Stomach smooth muscle (tissue), 2 donors: ENCODE data around the gene IL1RL1.

Experiments used
- H3K27ac ChIP-seq: one replicate; pipeline ENCODE4 v1.7.0; 2013; ENCODE audit warnings: mild to moderate bottlenecking, low read length, inconsistent platforms
- H3K27me3 ChIP-seq, 2 donors: one replicate each; pipeline ENCODE4 v1.7.0; 2013; ENCODE audit warnings: low read length in 2 of 2; ENCODE audit not compliant: insufficient read depth in 2 of 2, control insufficient read depth in 1 of 2
- H3K36me3 ChIP-seq, 2 donors: one replicate each; pipeline ENCODE4 v1.7.0; 2013; ENCODE audit warnings: low read length in 2 of 2; ENCODE audit not compliant: control insufficient read depth in 2 of 2, insufficient read depth in 2 of 2
- H3K4me1 ChIP-seq: one replicate; pipeline ENCODE4 v1.7.0; 2013; ENCODE audit warnings: low read length; ENCODE audit not compliant: control insufficient read depth, insufficient read depth
- H3K4me3 ChIP-seq, 2 donors: one replicate each; pipeline ENCODE4 v1.7.0; 2013; ENCODE audit warnings: low read length in 2 of 2
- H3K9ac ChIP-seq, 2 donors: one replicate each; pipeline ENCODE4 v1.7.0; 2013; ENCODE audit warnings: low read length in 2 of 2, mild to moderate bottlenecking in 1 of 2
- H3K9me3 ChIP-seq, 2 donors: one replicate each; pipeline ENCODE4 v1.7.0; 2013; ENCODE audit warnings: low read length in 2 of 2; ENCODE audit not compliant: control insufficient read depth in 2 of 2
- donor health status: healthy.
- donor health status: Pancreatic carcinoma.

IL1RL1 gene

GRCh38 chr2:102310964-102311640, at the start of gene IL1RL1:
Gene IL1RL1, plus strand, starts transcription at chr2:102311563. Its CDS starts 26,702 bp downstream, at chr2:102338265.
- H3K9me3 ChIP-seq = no peaks in the 10 kb centered on the region
- H3K27ac ChIP-seq = no peak within 1 kb of the TSS
- H3K36me3 ChIP-seq = no peaks in the 10 kb centered on the region
- H3K4me3 ChIP-seq = no peak within 1 kb of the TSS
- H3K27me3 ChIP-seq = peaks cover 0 to 2% of the 10 kb centered on the region in 2 donors
- H3K9ac ChIP-seq = no peak within 1 kb of the TSS
- H3K4me1 ChIP-seq = no peaks in the 10 kb centered on the region

GRCh38 chr2:102262216-102263129, 48.9 kb upstream of the IL1RL1 start:
- Histone ChIP-seq H3K27me3 (peaks cover 2 to 6% of the 10 kb centered on the region in 2 donors), H3K9ac (no peak overlapping the region), H3K4me1 (no peaks in the 10 kb centered on the region), H3K27ac (no peak overlapping the region), H3K36me3 (no peaks in the 10 kb centered on the region), H3K9me3 (no peaks in the 10 kb centered on the region), H3K4me3 (no peak overlapping the region)

GRCh38 chr2:102264952-102265351, 46.4 kb upstream of the IL1RL1 start:
- Histone ChIP-seq H3K36me3 (no peaks in the 10 kb centered on the region), H3K9ac (no peak overlapping the region), H3K27me3 (peaks cover 0 to 6% of the 10 kb centered on the region in 2 donors), H3K27ac (no peak overlapping the region), H3K4me3 (no peak overlapping the region), H3K9me3 (no peaks in the 10 kb centered on the region), H3K4me1 (no peaks in the 10 kb centered on the region)

- no peaks in the 10 kb centered on the region for H3K4me1 ChIP-seq
- no peaks in the 10 kb centered on the region for H3K9me3 ChIP-seq
- no peak overlapping the region for H3K27ac ChIP-seq
- H3K36me3 ChIP-seq = no peaks in the 10 kb centered on the region
- no peak overlapping the region for H3K4me3 ChIP-seq
- H3K9ac ChIP-seq = no peak overlapping the region
- peaks cover 0 to 8% of the 10 kb centered on the region in 2 donors for H3K27me3 ChIP-seq
These were observed 45.2 kb upstream of the IL1RL1 start for GRCh38 chr2:102266204-102266603.

GRCh38 chr2:102267774-102268173, 43.6 kb upstream of the IL1RL1 start:
- no peak overlapping the region for H3K27ac ChIP-seq
- no peak overlapping the region for H3K9ac ChIP-seq
- no peaks in the 10 kb centered on the region for H3K4me1 ChIP-seq
- no peaks in the 10 kb centered on the region for H3K36me3 ChIP-seq
- no peaks in the 10 kb centered on the region for H3K9me3 ChIP-seq
- H3K27me3 ChIP-seq = peaks cover 0 to 6% of the 10 kb centered on the region in 2 donors
- H3K4me3 ChIP-seq = no peak overlapping the region

- Histone ChIP-seq H3K27ac (no peak overlapping the region), H3K4me3 (no peak overlapping the region), H3K4me1 (no peaks in the 10 kb centered on the region), H3K9me3 (no peaks in the 10 kb centered on the region), H3K36me3 (no peaks in the 10 kb centered on the region), H3K27me3 (peaks cover 0 to 6% of the 10 kb centered on the region in 2 donors), H3K9ac (no peak overlapping the region)
These were observed 42.7 kb upstream of the IL1RL1 start for GRCh38 chr2:102268510-102269199.

GRCh38 chr2:102269200-102269524, 42.2 kb upstream of the IL1RL1 start:
- H3K4me3 ChIP-seq = no peak overlapping the region
- no peak overlapping the region for H3K27ac ChIP-seq
- H3K9ac ChIP-seq = no peak overlapping the region
- H3K27me3 ChIP-seq = peaks cover 0 to 6% of the 10 kb centered on the region in 2 donors
- no peaks in the 10 kb centered on the region for H3K9me3 ChIP-seq
- no peaks in the 10 kb centered on the region for H3K36me3 ChIP-seq
- H3K4me1 ChIP-seq = no peaks in the 10 kb centered on the region

- Histone ChIP-seq H3K9ac (no peak overlapping the region), H3K27ac (no peak overlapping the region)
These were observed 39.5 kb upstream of the IL1RL1 start for GRCh38 chr2:102271844-102272243.

GRCh38 chr2:102273619-102274211, 37.6 kb upstream of the IL1RL1 start:
- no peak overlapping the region for H3K27ac ChIP-seq

More at GRCh38 chr2:102271844-102272243, 39.5 kb upstream of the IL1RL1 start:
- H3K9me3 ChIP-seq = peaks cover 0 to 2% of the 10 kb centered on the region in 2 donors
- H3K27me3 ChIP-seq = peaks cover 0 to 4% of the 10 kb centered on the region in 2 donors
- no peak overlapping the region for H3K4me3 ChIP-seq
- H3K4me1 ChIP-seq = no peaks in the 10 kb centered on the region
- no peaks in the 10 kb centered on the region for H3K36me3 ChIP-seq

GRCh38 chr2:102276549-102277201, 34.7 kb upstream of the IL1RL1 start:
- no peaks in the 10 kb centered on the region for H3K4me1 ChIP-seq
- H3K9ac ChIP-seq = no peak overlapping the region
- peaks cover 0 to 2% of the 10 kb centered on the region in 2 donors for H3K9me3 ChIP-seq
- no peak overlapping the region for H3K4me3 ChIP-seq
- no peaks in the 10 kb centered on the region for H3K36me3 ChIP-seq
- peaks cover 3 to 8% of the 10 kb centered on the region in 2 donors for H3K27me3 ChIP-seq
- H3K27ac ChIP-seq = no peak overlapping the region

More at GRCh38 chr2:102273619-102274211, 37.6 kb upstream of the IL1RL1 start:
- Histone ChIP-seq H3K9ac (no peak overlapping the region), H3K27me3 (peaks cover under 1 to 7% of the 10 kb centered on the region in 2 donors), H3K4me3 (no peak overlapping the region), H3K36me3 (no peaks in the 10 kb centered on the region), H3K4me1 (no peaks in the 10 kb centered on the region), H3K9me3 (peaks cover 0 to 2% of the 10 kb centered on the region in 2 donors)
